ENCODE results near the gene OR2T11. TPM values are rescaled to one million over a fixed set of nuclear protein-coding genes. Genes with fewer than 3 reads are reported as not detected.
"Not testable (repeated sequence)": the region's sequence is repeated elsewhere in the genome, so short reads cannot be mapped to it uniquely, and the experiment has no call there.

OR2T11 gene
- total and polyA plus RNA-seq, 4 donors = not detected

GRCh38 chr1:248640906-248641305 is 6.0 kb upstream of the OR2T11 start:
- not testable (repeated sequence) for H3K4me3 ChIP-seq (ENCODE audit: low read depth in 1 of 3, low read length in 3 of 3); H3K27me3 ChIP-seq (ENCODE audit: control insufficient read depth in 4 of 4, insufficient read depth in 4 of 4, low read length in 3 of 4); H3K9ac ChIP-seq (ENCODE audit: low read depth in 1 of 2, low read length in 2 of 2); H3K27ac ChIP-seq (ENCODE audit: low read depth in 1 of 2, low read length in 2 of 2); H3K36me3 ChIP-seq (ENCODE audit: control insufficient read depth in 4 of 4, insufficient read depth in 3 of 4, low read depth in 1 of 4, low read length in 3 of 4); DNase-seq (ENCODE audit: low spot score); H3K9me3 ChIP-seq (ENCODE audit: control insufficient read depth in 4 of 4, low read length in 3 of 4); H3K4me1 ChIP-seq (ENCODE audit: control insufficient read depth in 4 of 4, insufficient read depth in 4 of 4, low read length in 3 of 4)
- no CpG with 5 or more reads among the region's 3 CpGs for WGBS

GRCh38 chr1:248639652-248640051 is 4.8 kb upstream of the OR2T11 start:
- not testable (repeated sequence) for H3K9ac ChIP-seq (ENCODE audit: low read depth in 1 of 2, low read length in 2 of 2); H3K27ac ChIP-seq (ENCODE audit: low read depth in 1 of 2, low read length in 2 of 2); H3K9me3 ChIP-seq (ENCODE audit: control insufficient read depth in 4 of 4, low read length in 3 of 4); H3K36me3 ChIP-seq (ENCODE audit: control insufficient read depth in 4 of 4, insufficient read depth in 3 of 4, low read depth in 1 of 4, low read length in 3 of 4); H3K4me3 ChIP-seq (ENCODE audit: low read depth in 1 of 3, low read length in 3 of 3); H3K4me1 ChIP-seq (ENCODE audit: control insufficient read depth in 4 of 4, insufficient read depth in 4 of 4, low read length in 3 of 4); DNase-seq (ENCODE audit: low spot score); H3K27me3 ChIP-seq (ENCODE audit: control insufficient read depth in 4 of 4, insufficient read depth in 4 of 4, low read length in 3 of 4)
- WGBS = no CpG with 5 or more reads among the region's 5 CpGs

GRCh38 chr1:248636612-248637011 is 1.7 kb upstream of the OR2T11 start:
- H3K9ac ChIP-seq (ENCODE audit: low read depth in 1 of 2, low read length in 2 of 2); H3K36me3 ChIP-seq (ENCODE audit: control insufficient read depth in 4 of 4, insufficient read depth in 3 of 4, low read depth in 1 of 4, low read length in 3 of 4); DNase-seq (ENCODE audit: low spot score); H3K27ac ChIP-seq (ENCODE audit: low read depth in 1 of 2, low read length in 2 of 2); H3K27me3 ChIP-seq (ENCODE audit: control insufficient read depth in 4 of 4, insufficient read depth in 4 of 4, low read length in 3 of 4); H3K4me3 ChIP-seq (ENCODE audit: low read depth in 1 of 3, low read length in 3 of 3); H3K9me3 ChIP-seq (ENCODE audit: control insufficient read depth in 4 of 4, low read length in 3 of 4); H3K4me1 ChIP-seq (ENCODE audit: control insufficient read depth in 4 of 4, insufficient read depth in 4 of 4, low read length in 3 of 4): not testable (repeated sequence)
- WGBS = 18% methylated on average over 2 of the region's 5 CpGs

- 73% methylated on average over 7 of the region's 7 CpGs for WGBS
- Histone ChIP-seq H3K36me3 (ENCODE audit: control insufficient read depth in 4 of 4, insufficient read depth in 3 of 4, low read depth in 1 of 4, low read length in 3 of 4) (no peaks in the 10 kb centered on the region), H3K9ac (ENCODE audit: low read depth in 1 of 2, low read length in 2 of 2) (no peak overlapping the region), H3K4me1 (ENCODE audit: control insufficient read depth in 4 of 4, insufficient read depth in 4 of 4, low read length in 3 of 4) (no peaks in the 10 kb centered on the region), H3K27ac (ENCODE audit: low read depth in 1 of 2, low read length in 2 of 2) (no peak overlapping the region), H3K27me3 (ENCODE audit: control insufficient read depth in 4 of 4, insufficient read depth in 4 of 4, low read length in 3 of 4) (no peaks in the 10 kb centered on the region), H3K9me3 (ENCODE audit: control insufficient read depth in 4 of 4, low read length in 3 of 4) (no peaks in the 10 kb centered on the region), H3K4me3 (ENCODE audit: low read depth in 1 of 3, low read length in 3 of 3) (no peak overlapping the region)
- no peak for DNase-seq (ENCODE audit: low spot score)
- peak in 1 of 2 donors; percentile 58 for TF ChIP-seq JUND (IDR thresholded peaks at IDR 0.05)
- peak; percentile 45 for TF ChIP-seq ATF3 (IDR thresholded peaks at IDR 0.05)
- TF ChIP-seq HNF4A (conservative IDR thresholded peaks at IDR 0.05) = no peak
These were observed 3.4 kb downstream of the OR2T11 start for GRCh38 chr1:248631354-248632008.

GRCh38 chr1:248630551-248630950 is 4.3 kb downstream of the OR2T11 start:
- WGBS = 70% methylated on average over 2 of the region's 2 CpGs
- no peaks in the 10 kb centered on the region for H3K9me3 ChIP-seq (ENCODE audit: control insufficient read depth in 4 of 4, low read length in 3 of 4)
- no peak for DNase-seq (ENCODE audit: low spot score)

More at GRCh38 chr1:248630551-248630950, 4.3 kb downstream of the OR2T11 start:
- no peak for TF ChIP-seq HNF4A (conservative IDR thresholded peaks at IDR 0.05)
- no peak overlapping the region for H3K27ac ChIP-seq (ENCODE audit: low read depth in 1 of 2, low read length in 2 of 2)
- H3K27me3 ChIP-seq (ENCODE audit: control insufficient read depth in 4 of 4, insufficient read depth in 4 of 4, low read length in 3 of 4) = no peaks in the 10 kb centered on the region
- no peak overlapping the region for H3K4me3 ChIP-seq (ENCODE audit: low read depth in 1 of 3, low read length in 3 of 3)
- no peaks in the 10 kb centered on the region for H3K4me1 ChIP-seq (ENCODE audit: control insufficient read depth in 4 of 4, insufficient read depth in 4 of 4, low read length in 3 of 4)
- no peak overlapping the region for H3K9ac ChIP-seq (ENCODE audit: low read depth in 1 of 2, low read length in 2 of 2)
- no peaks in the 10 kb centered on the region for H3K36me3 ChIP-seq (ENCODE audit: control insufficient read depth in 4 of 4, insufficient read depth in 3 of 4, low read depth in 1 of 4, low read length in 3 of 4)
